IMR-90 (cell line): ENCODE measurements around the gene ASGR2. TPM values are rescaled to one million over a fixed set of nuclear protein-coding genes. Genes with fewer than 3 reads are reported as not detected.

Experiments used
- ATAC-seq: fragments of 200-7000 bp; cut with Tn5 transposase; 2 replicates; pipeline ENCODE4 v1.9.1; 2020; ENCODE audit warnings: low read depth, mild to moderate bottlenecking, moderate library complexity
- BruUV-seq: library from RNA; stranded (reverse); fragments of 400-500 nt; replicated peaks from 2 replicates; lab custom pipeline; 2021; lab: Mats Ljungman, UMichigan
- CTCF ChIA-PET: fragments of 300-600 bp; formaldehyde crosslinking; extraction: SDS; loops from one replicate; lab custom pipeline; 2021; ENCODE audit warnings: antibody characterized with exemption; lab: Yijun Ruan, JAX
- POLR2A ChIA-PET: fragments of 300-600 bp; sonication (Branson Sonifier 250); formaldehyde crosslinking; loops from one replicate; lab custom pipeline; 2022; ENCODE audit warnings: antibody characterized with exemption; ENCODE audit not compliant: unreplicated experiment; lab: Charles Lee
- DNase-seq: peaks from one replicate; pipeline ENCODE4 v3.0.0; 2013
- H2AFZ ChIP-seq: replicated peaks from 2 replicates; pipeline ENCODE3; 2013; ENCODE audit warnings: low read length, mild to moderate bottlenecking; ENCODE audit not compliant: poor library complexity
- H2AK5ac ChIP-seq: 2 replicates; pipeline ENCODE4 v1.6.1; 2013; ENCODE audit warnings: low read depth, low read length, inconsistent platforms
- H2AK9ac ChIP-seq: replicated peaks from 2 replicates; pipeline ENCODE3; 2013; ENCODE audit warnings: mild to moderate bottlenecking, low read depth, low read length, moderate library complexity; ENCODE audit not compliant: poor library complexity
- H2BK120ac ChIP-seq: 2 replicates; pipeline ENCODE4 v1.6.1; 2013; ENCODE audit warnings: low read depth, low read length, inconsistent platforms
- H2BK15ac ChIP-seq: 3 replicates; pipeline ENCODE4 v1.6.1; 2013; ENCODE audit warnings: low read depth, low read length, inconsistent platforms
- H2BK20ac ChIP-seq: 2 replicates; pipeline ENCODE4 v1.6.1; 2013; ENCODE audit warnings: low read depth, mild to moderate bottlenecking, inconsistent platforms, low read length, moderate library complexity
- H2BK5ac ChIP-seq: 2 replicates; pipeline ENCODE4 v1.6.1; 2013; ENCODE audit warnings: mild to moderate bottlenecking, low read depth, low read length, inconsistent platforms; ENCODE audit not compliant: poor library complexity, severe bottlenecking
- H3K14ac ChIP-seq: replicated peaks from 2 replicates; pipeline ENCODE4 v1.6.1; 2013; ENCODE audit warnings: low read depth, low read length, inconsistent platforms
- H3K18ac ChIP-seq: 2 replicates; pipeline ENCODE4 v1.6.1; 2013; ENCODE audit warnings: low read depth, low read length, control low read depth
- H3K23ac ChIP-seq: 2 replicates; pipeline ENCODE4 v1.6.1; 2013; ENCODE audit warnings: low read depth, low read length, inconsistent platforms
- H3K27ac ChIP-seq: 2 replicates; pipeline ENCODE4 v1.5.1; 2013; ENCODE audit warnings: mild to moderate bottlenecking, control low read depth, low read length; ENCODE audit not compliant: insufficient read depth
- H3K27me3 ChIP-seq: 2 replicates; pipeline ENCODE4 v1.6.1; 2013; ENCODE audit warnings: low read length; ENCODE audit not compliant: control insufficient read depth, insufficient read depth
- H3K36me3 ChIP-seq: 2 replicates; pipeline ENCODE4 v1.6.1; 2013; ENCODE audit warnings: low read length, mixed read lengths; ENCODE audit not compliant: control insufficient read depth, insufficient read depth
- H3K4ac ChIP-seq: 2 replicates; pipeline ENCODE4 v1.6.1; 2013; ENCODE audit warnings: low read depth, low read length, inconsistent platforms
- H3K4me1 ChIP-seq: 2 replicates; pipeline ENCODE4 v1.6.1; 2013; ENCODE audit warnings: low read length, mixed read lengths; ENCODE audit not compliant: control insufficient read depth, insufficient read depth
- H3K4me2 ChIP-seq: 2 replicates; pipeline ENCODE4 v1.6.1; 2013; ENCODE audit warnings: low read depth, mild to moderate bottlenecking, control low read depth, low read length, moderate library complexity
- H3K4me3 ChIP-seq: 2 replicates; pipeline ENCODE4 v1.5.1; 2013; ENCODE audit warnings: low read depth, mild to moderate bottlenecking, control low read depth, low read length, moderate library complexity; ENCODE audit not compliant: insufficient read depth
- H3K56ac ChIP-seq: 2 replicates; pipeline ENCODE4 v1.6.1; 2013; ENCODE audit warnings: low read length, inconsistent platforms; ENCODE audit not compliant: insufficient read depth; ENCODE audit errors: extremely low read depth
- H3K79me1 ChIP-seq, 2 experiments: 2 replicates each; pipeline ENCODE4 v1.6.1; 2013; ENCODE audit warnings: low read length in 2 of 2, inconsistent platforms in 1 of 2, low read depth in 1 of 2
- H3K9ac ChIP-seq: 2 replicates; pipeline ENCODE4 v1.6.1; 2013; ENCODE audit warnings: low read depth, low read length, control low read depth
- H3K9me1 ChIP-seq: 2 replicates; pipeline ENCODE4 v1.6.1; 2013; ENCODE audit warnings: low read length, inconsistent platforms; ENCODE audit not compliant: insufficient read depth
- H3K9me3 ChIP-seq: 2 replicates; pipeline ENCODE4 v1.6.1; 2013; ENCODE audit warnings: low read length; ENCODE audit not compliant: control insufficient read depth, insufficient read depth
- H4K20me1 ChIP-seq: 2 replicates; pipeline ENCODE4 v1.6.1; 2013; ENCODE audit warnings: low read length, inconsistent platforms; ENCODE audit not compliant: insufficient read depth
- H4K5ac ChIP-seq: 2 replicates; pipeline ENCODE4 v1.6.1; 2013; ENCODE audit warnings: mild to moderate bottlenecking, low read depth, low read length, control low read depth
- H4K8ac ChIP-seq, 2 experiments: 2 replicates each; pipeline ENCODE4 v1.6.1; 2013; ENCODE audit warnings: low read depth in 2 of 2, low read length in 2 of 2, control low read depth in 1 of 2, inconsistent platforms in 1 of 2
- H4K91ac ChIP-seq: 2 replicates; pipeline ENCODE4 v1.6.1; 2013; ENCODE audit warnings: low read depth, low read length, inconsistent platforms; ENCODE audit not compliant: insufficient read depth
- BHLHE40 ChIP-seq: fragments of 150-350 bp; IDR thresholded peaks from 2 replicates; pipeline ENCODE4 v1.6.1; 2016; ENCODE audit warnings: mild to moderate bottlenecking, low read depth, low read length
- CEBPB ChIP-seq: IDR thresholded peaks from 2 replicates; pipeline ENCODE4 v1.6.1; 2012; ENCODE audit warnings: low read depth, low read length, improper control_type of control experiment
- CHD1 ChIP-seq: IDR thresholded peaks from 2 replicates; pipeline ENCODE4 v1.6.1; 2012; ENCODE audit warnings: low read depth, low read length, improper control_type of control experiment
- FOS ChIP-seq: fragments of 150-350 bp; IDR thresholded peaks from 2 replicates; pipeline ENCODE4 v1.6.1; 2016; ENCODE audit warnings: low read depth, low read length
- MAFK ChIP-seq: IDR thresholded peaks from 2 replicates; pipeline ENCODE4 v1.6.1; 2012; ENCODE audit warnings: low read depth, low read length, improper control_type of control experiment
- MAZ ChIP-seq: IDR thresholded peaks from 2 replicates; pipeline ENCODE4 v1.6.1; 2012; ENCODE audit warnings: low read depth, mild to moderate bottlenecking, low read length, improper control_type of control experiment, moderate library complexity, borderline replicate concordance
- MXI1 ChIP-seq: IDR thresholded peaks from 2 replicates; pipeline ENCODE4 v1.6.1; 2012; ENCODE audit warnings: low read depth, mild to moderate bottlenecking, low read length, moderate library complexity, borderline replicate concordance
- NFE2L2 ChIP-seq: fragments of 150-350 bp; IDR thresholded peaks from 2 replicates; pipeline ENCODE4 v1.6.1; 2016; ENCODE audit warnings: low read depth, mild to moderate bottlenecking, low read length
- POLR2A ChIP-seq: IDR thresholded peaks from 2 replicates; pipeline ENCODE4 v1.6.1; 2012; ENCODE audit warnings: mild to moderate bottlenecking, low read depth, low read length
- RCOR1 ChIP-seq: IDR thresholded peaks from 2 replicates; pipeline ENCODE4 v1.6.1; 2012; ENCODE audit warnings: mild to moderate bottlenecking, low read length, improper control_type of control experiment; ENCODE audit not compliant: insufficient replicate concordance
- SMC3 ChIP-seq: fragments of 150-350 bp; IDR thresholded peaks from 2 replicates; pipeline ENCODE4 v1.6.1; 2016; ENCODE audit warnings: low read depth, mild to moderate bottlenecking, antibody characterized with exemption, low read length, moderate library complexity
- WGBS, 2 experiments: methylation state at CpG; one replicate each; pipeline versions ENCODE4 v1.1.5 to v1.1.7; 2013; ENCODE audit warnings: missing lambda C conversion rate in 2 of 2; ENCODE audit not compliant: insufficient read length in 1 of 2; ENCODE audit errors: extremely low coverage in 2 of 2; 5-methylcytosine and 5-hydroxymethylcytosine counted together
- dilution Hi-C: fragments of 300-500 bp; cut with HindIII; formaldehyde crosslinking; loops from one replicate; pipeline ENCODE4 v1.14.3; 2018; ENCODE audit warnings: low sequenced_read_pairs; ENCODE audit not compliant: unreplicated experiment
- in situ Hi-C: fragments of 300-500 bp; cut with MboI; formaldehyde crosslinking; loops from 3 replicates; pipeline ENCODE4 v1.14.3; 2019; ENCODE audit warnings: low sequenced_read_pairs, inconsistent platforms, mixed read lengths
- intact Hi-C: fragments of 100-400 bp; cut with micrococcal nuclease; formaldehyde crosslinking; loops from 2 replicates; pipeline ENCODE4 v1.10.0; 2022
- polyA plus RNA-seq, 3 experiments: library from polyadenylated mRNA; depleted of rRNA; stranded (reverse); fragments of >200 nt; gene quantifications; 2 replicates each; pipeline ENCODE4 v1.2.3, GENCODE V29; 2012; ENCODE audit warnings: low replicate concordance in 1 of 3
- total RNA-seq: library from RNA; depleted of rRNA; stranded (reverse); fragments of >200 nt; gene quantifications from 2 replicates; pipeline ENCODE4 v1.2.3, GENCODE V29; 2012

ASGR2 gene
- total and polyA plus RNA-seq, 2 of the 4 experiments (the other 2 are of a cell fraction) = not detected

- no peak for TF ChIP-seq RCOR1
These were observed 4.9 kb downstream of the ASGR2 start (continued) for GRCh38 chr17:7109461-7110322.

GRCh38 chr17:7108981-7109380, 5.6 kb downstream of the ASGR2 start:
- Histone ChIP-seq H3K9me1 (no peaks in the 10 kb centered on the region), H3K27me3 (peaks cover 16% of the 10 kb centered on the region), H3K9ac (no peak overlapping the region), H3K4me2 (no peak overlapping the region), H3K4ac (no peak overlapping the region), H3K27ac (no peak overlapping the region), H3K56ac (no peak overlapping the region), H4K8ac (no peak overlapping the region), H4K5ac (no peak overlapping the region), H3K23ac (no peak overlapping the region), H3K18ac (no peak overlapping the region), H2BK15ac (no peak overlapping the region), H2AK5ac (no peak overlapping the region), H2BK5ac (no peak overlapping the region), H3K4me3 (no peak overlapping the region), H3K4me1 (no peaks in the 10 kb centered on the region), H4K91ac (no peak overlapping the region), H2AFZ (no peak overlapping the region), H3K79me1 (no peaks in the 10 kb centered on the region), H3K36me3 (no peaks in the 10 kb centered on the region), H4K20me1 (no peaks in the 10 kb centered on the region), H2BK20ac (no peak overlapping the region), H3K9me3 (no peaks in the 10 kb centered on the region), H2AK9ac (no peak overlapping the region), H3K14ac (no peak overlapping the region), H2BK120ac (no peak overlapping the region)
- dilution Hi-C loops (no loop called here), in situ Hi-C loops (no loop called here), intact Hi-C loops (no loop called here)
- no TSS peak for BruUV-seq
- no peak for DNase-seq
- ChIA-PET POLR2A (no interaction called here), CTCF (no interaction called here)
- 43% methylated on average over 1 of the region's 9 CpGs; no CpG with 5 or more reads in 1 of the 2 experiments for WGBS, 2 experiments
- ATAC-seq = no peak
- TF ChIP-seq CEBPB (no peak), SMC3 (no peak), NFE2L2 (no peak), FOS (no peak), MAZ (no peak), MXI1 (no peak), CHD1 (no peak), MAFK (no peak), POLR2A (no peak), BHLHE40 (no peak)
